Glutamatergic neuron (in vitro differentiated cells): ENCODE results near the gene ROBO4. TPM values are rescaled to one million over a fixed set of nuclear protein-coding genes. Genes with fewer than 3 reads are reported as not detected.

Experiments used
- DNase-seq: peaks from one replicate; pipeline ENCODE4 v3.0.0; 2022
- H3K27ac Mint-ChIP-seq: one replicate; pipeline ENCODE4 v1.8.0; 2020; ENCODE audit warnings: mild to moderate bottlenecking, mixed read lengths, inconsistent platforms; ENCODE audit not compliant: unreplicated experiment
- H3K27me3 Mint-ChIP-seq: one replicate; pipeline ENCODE4 v1.8.0; 2020; ENCODE audit warnings: mild to moderate bottlenecking, moderate library complexity, mixed read lengths, inconsistent platforms; ENCODE audit not compliant: unreplicated experiment
- H3K36me3 Mint-ChIP-seq: one replicate; pipeline ENCODE4 v1.8.0; 2020; ENCODE audit warnings: mild to moderate bottlenecking, mixed read lengths, inconsistent platforms; ENCODE audit not compliant: unreplicated experiment
- H3K4me1 Mint-ChIP-seq: one replicate; pipeline ENCODE4 v1.8.0; 2020; ENCODE audit warnings: mild to moderate bottlenecking, low read depth, mixed read lengths, inconsistent platforms; ENCODE audit not compliant: unreplicated experiment
- H3K4me3 Mint-ChIP-seq: one replicate; pipeline ENCODE4 v1.8.0; 2020; ENCODE audit warnings: mild to moderate bottlenecking, mixed read lengths, inconsistent platforms; ENCODE audit not compliant: unreplicated experiment
- H3K9me3 Mint-ChIP-seq: one replicate; pipeline ENCODE4 v1.8.0; 2020; ENCODE audit warnings: mild to moderate bottlenecking, moderate library complexity, mixed read lengths, inconsistent platforms; ENCODE audit not compliant: unreplicated experiment
- total RNA-seq: library from RNA; stranded (reverse); fragmentation: NEBNext Ultra II Directional; extraction: Animal tissue kit (Norgen Biotek cat#: 25700); gene quantifications from one replicate; pipeline ENCODE4 v1.2.1, GENCODE V29; 2021; ENCODE audit not compliant: unreplicated experiment
- TF ChIP-seq, protein P1 (sequence below): fragments of 200-600 bp; sonication (generic); IDR thresholded peaks from one replicate; pipeline ENCODE4 v1.5.0; 2021; ENCODE audit not compliant: partially characterized antibody, unreplicated experiment

ROBO4 gene
- total RNA-seq, 1 donor from 2014 or later: not detected

DNA sequence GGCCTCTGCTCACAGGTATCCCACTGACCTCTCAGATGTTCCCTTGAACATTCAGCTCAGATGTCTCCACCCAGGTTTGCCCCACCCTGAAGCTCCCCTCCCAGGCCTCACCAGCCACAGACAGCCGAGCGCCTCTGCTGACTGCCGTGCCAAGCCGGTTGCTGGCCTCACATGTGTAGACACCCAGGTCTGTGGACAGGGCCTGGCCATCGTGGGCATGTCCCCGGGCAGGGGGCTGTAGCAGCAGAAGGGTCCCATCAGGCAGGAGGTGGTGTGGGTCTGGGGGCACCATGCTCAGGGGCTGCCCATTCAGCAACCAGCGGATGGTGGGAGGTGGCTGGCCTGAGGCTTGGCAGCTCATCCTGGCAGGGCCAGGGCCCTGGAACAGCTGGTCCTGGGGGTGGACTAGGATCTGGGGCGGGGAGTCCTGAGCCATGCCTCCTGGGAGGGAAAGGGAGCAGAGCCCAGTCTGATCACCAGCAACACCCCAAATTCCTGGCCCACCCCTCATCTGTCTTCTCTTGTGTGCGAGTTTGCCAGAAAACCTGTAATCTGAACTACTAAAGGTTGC lies 759 bp downstream of the ROBO4 start:
- Mint-ChIP-seq H3K27ac (no peak overlapping the region), H3K36me3 (no peaks in the 10 kb centered on the region), H3K4me3 (no peak overlapping the region), H3K27me3 (peaks cover 3% of the 10 kb centered on the region), H3K9me3 (peaks cover 3% of the 10 kb centered on the region), H3K4me1 (no peaks in the 10 kb centered on the region)
- DNase-seq: no peak
- TF ChIP-seq, protein P1, sequence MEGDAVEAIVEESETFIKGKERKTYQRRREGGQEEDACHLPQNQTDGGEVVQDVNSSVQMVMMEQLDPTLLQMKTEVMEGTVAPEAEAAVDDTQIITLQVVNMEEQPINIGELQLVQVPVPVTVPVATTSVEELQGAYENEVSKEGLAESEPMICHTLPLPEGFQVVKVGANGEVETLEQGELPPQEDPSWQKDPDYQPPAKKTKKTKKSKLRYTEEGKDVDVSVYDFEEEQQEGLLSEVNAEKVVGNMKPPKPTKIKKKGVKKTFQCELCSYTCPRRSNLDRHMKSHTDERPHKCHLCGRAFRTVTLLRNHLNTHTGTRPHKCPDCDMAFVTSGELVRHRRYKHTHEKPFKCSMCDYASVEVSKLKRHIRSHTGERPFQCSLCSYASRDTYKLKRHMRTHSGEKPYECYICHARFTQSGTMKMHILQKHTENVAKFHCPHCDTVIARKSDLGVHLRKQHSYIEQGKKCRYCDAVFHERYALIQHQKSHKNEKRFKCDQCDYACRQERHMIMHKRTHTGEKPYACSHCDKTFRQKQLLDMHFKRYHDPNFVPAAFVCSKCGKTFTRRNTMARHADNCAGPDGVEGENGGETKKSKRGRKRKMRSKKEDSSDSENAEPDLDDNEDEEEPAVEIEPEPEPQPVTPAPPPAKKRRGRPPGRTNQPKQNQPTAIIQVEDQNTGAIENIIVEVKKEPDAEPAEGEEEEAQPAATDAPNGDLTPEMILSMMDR: no peak

DNA sequence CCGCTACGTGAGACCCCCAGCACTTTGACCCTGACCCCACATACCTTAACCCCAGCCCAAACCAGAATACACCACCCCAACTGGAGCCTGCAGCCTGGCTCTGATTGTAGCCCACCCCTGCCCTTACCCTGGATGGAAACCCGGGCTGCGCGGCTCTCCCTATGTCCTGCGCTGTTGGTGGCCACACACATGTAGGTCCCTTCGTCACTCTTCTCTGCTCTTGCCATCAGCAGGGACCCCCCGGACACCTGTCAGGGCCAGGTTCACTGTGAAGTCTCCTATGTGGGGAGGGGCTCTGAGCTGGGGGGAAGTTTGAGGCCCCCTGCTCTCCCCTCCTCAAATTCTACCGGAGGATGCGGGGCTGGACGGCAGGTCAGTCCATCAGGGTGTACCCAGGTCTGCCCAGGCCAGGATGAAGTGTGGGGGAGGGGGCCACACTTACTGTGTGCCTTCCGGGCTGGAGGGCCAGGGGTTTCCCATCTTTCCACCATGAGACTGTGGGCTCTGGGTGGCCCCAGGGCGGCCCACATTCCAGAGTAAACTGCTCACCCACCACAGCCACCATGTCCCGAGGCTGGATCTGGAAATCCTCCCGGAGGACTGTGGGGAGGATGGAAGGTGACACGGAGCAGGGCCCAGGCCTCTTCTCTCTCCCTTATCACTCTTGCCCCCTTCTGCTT lies 1.5 kb downstream of the ROBO4 start:
- Mint-ChIP-seq H3K9me3 (peaks cover 3% of the 10 kb centered on the region), H3K36me3 (no peaks in the 10 kb centered on the region), H3K27me3 (peaks cover 3% of the 10 kb centered on the region), H3K4me1 (peaks cover 1% of the 10 kb centered on the region), H3K27ac (no peak overlapping the region), H3K4me3 (no peak overlapping the region)
- TF ChIP-seq, protein P1: no peak
- DNase-seq: no peak

DNA sequence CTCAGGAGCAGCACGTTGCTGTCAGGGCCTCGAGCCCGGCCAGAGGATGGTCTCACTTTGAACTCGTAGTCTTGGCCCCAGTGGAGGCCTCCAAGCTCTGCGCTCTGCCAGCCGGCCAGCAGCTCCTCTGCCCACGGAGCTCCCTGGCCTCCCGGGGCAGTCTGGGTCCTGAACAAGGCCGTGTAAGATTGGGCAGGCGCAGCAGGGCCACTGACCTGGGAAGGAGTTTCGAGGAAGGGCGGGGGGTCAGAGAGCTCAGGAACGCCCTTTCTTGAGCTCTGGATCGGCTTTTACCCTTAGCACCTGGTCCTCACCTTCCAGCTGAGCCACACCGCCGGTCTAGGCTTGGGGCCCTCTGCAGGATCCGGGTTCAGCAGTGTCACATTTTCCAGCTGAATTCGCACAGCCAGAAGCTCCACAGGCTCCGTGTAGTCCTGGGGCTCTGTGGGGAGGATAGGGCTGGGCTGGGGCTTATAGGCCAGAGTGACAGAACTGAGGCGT lies 2.1 kb downstream of the ROBO4 start:
- TF ChIP-seq, protein P1: no peak
- Mint-ChIP-seq H3K27ac (no peak overlapping the region), H3K36me3 (no peaks in the 10 kb centered on the region), H3K4me1 (peaks cover 5% of the 10 kb centered on the region), H3K4me3 (no peak overlapping the region), H3K9me3 (peaks cover 3% of the 10 kb centered on the region), H3K27me3 (peaks cover 3% of the 10 kb centered on the region)
- DNase-seq: no peak

DNA sequence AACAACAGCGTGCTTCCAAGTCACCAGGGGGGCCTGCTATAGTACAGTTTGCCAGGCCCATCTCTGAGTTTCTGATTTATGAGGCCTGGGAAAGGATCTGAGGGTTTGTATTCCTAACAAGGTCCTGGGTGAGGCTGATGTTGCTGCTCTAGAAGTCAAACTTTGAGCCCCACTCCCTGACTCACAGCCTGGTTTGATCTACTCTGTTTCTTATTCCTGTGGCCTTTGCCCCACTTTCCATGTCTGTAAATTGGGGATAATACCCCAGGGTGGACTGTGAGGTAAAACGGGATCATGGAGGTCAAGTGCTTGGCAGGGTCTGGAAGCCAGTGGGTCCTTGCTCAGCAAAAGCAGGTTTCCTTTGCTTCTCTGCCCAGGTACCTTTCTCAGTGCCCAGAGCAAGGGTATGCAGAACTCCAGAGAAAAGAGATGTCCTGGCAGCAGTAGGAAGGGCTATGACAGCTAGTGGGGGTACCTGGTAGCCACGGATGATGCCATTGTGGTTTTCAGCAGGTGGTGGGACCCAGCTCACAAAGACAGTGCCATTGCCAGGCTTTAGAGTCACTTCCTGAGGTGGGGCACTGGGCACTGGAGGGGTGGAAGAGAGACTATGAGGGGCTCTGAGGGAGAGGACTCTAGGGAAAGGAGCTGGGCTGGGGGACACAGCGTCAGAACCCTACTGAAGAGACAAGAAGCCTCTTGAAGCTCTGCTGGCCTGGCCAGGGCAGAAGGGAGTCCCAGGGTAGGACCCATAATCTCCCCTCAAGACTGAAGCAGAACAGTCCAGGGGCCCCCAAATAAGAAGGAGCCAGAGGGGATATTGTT lies 2.8 kb downstream of the ROBO4 start:
- Mint-ChIP-seq H3K27me3 (peaks cover 3% of the 10 kb centered on the region), H3K4me1 (peaks cover 5% of the 10 kb centered on the region), H3K4me3 (no peak overlapping the region), H3K36me3 (no peaks in the 10 kb centered on the region), H3K9me3 (peaks cover 3% of the 10 kb centered on the region), H3K27ac (no peak overlapping the region)
- TF ChIP-seq, protein P1: no peak
- no peak for DNase-seq
